GM10248 (cell line): ENCODE measurements around the gene PTPRN2.
"Not testable (repeated sequence)": the region's sequence is repeated elsewhere in the genome, so short reads cannot be mapped to it uniquely, and the experiment has no call there.

ENCODE experiments used
- CTCF ChIA-PET: fragments of 300-600 bp; sonication (Branson Sonifier 250); formaldehyde crosslinking; extraction: SDS; loops from one replicate; lab custom pipeline; 2021; ENCODE audit warnings: antibody characterized with exemption; lab: Yijun Ruan, JAX
- POLR2A ChIA-PET: fragments of 350-650 bp; sonication (Branson Sonifier 250); formaldehyde crosslinking; extraction: SDS; loops from one replicate; lab custom pipeline; 2020; ENCODE audit warnings: antibody characterized with exemption; lab: Yijun Ruan, JAX
- DNase-seq: peaks from one replicate; pipeline ENCODE4 v3.0.0; 2012; ENCODE audit errors: extremely low spot score
- CTCF ChIP-seq: IDR thresholded peaks from 2 replicates; pipeline ENCODE4 v1.5.1; 2012; ENCODE audit warnings: mild to moderate bottlenecking, low read depth; ENCODE audit errors: extremely low read depth, missing control alignments, control extremely low read depth

PTPRN2 gene

GRCh38 chr7:158350166-158350900 lies 237.3 kb downstream of the PTPRN2 start:
- CTCF ChIA-PET, result no interaction called here
- POLR2A ChIA-PET, result no interaction called here
- no peak for TF ChIP-seq CTCF
- DNase-seq, result no peak

- DNase-seq, result no peak
- no peak for TF ChIP-seq CTCF
- CTCF ChIA-PET, result no interaction called here
- POLR2A ChIA-PET, result no interaction called here
Observed at GRCh38 chr7:158348446-158348845, 239.2 kb downstream of the PTPRN2 start.

- CTCF ChIA-PET, POLR2A ChIA-PET, DNase-seq: not testable (repeated sequence)
Observed at GRCh38 chr7:158348039-158348438, 239.6 kb downstream of the PTPRN2 start.

- no peak for TF ChIP-seq CTCF
- CTCF ChIA-PET, result no interaction called here
- DNase-seq, result no peak
- POLR2A ChIA-PET, result no interaction called here
Observed at GRCh38 chr7:158345731-158346130, 241.9 kb downstream of the PTPRN2 start.

GRCh38 chr7:158344706-158345300 lies 242.8 kb downstream of the PTPRN2 start:
- POLR2A ChIA-PET, result no interaction called here
- TF ChIP-seq CTCF, result no peak
- DNase-seq, result no peak
- CTCF ChIA-PET, result interaction anchor here (1.3 kb wide), 1 partner anchor 10 kb away, joined by 4 read pairs; no protein-coding TSS in a partner anchor

- no peak for TF ChIP-seq CTCF
- DNase-seq, result no peak
- ChIA-PET POLR2A (no interaction called here), CTCF (interaction anchor here (1.3 kb wide), 1 partner anchor 11 kb away, joined by 4 read pairs; no protein-coding TSS in a partner anchor)
Observed at GRCh38 chr7:158343936-158344455, 243.6 kb downstream of the PTPRN2 start.

- no peak for DNase-seq
- CTCF ChIA-PET, result interaction anchor here (1.3 kb wide), 1 partner anchor 11 kb away, joined by 4 read pairs; no protein-coding TSS in a partner anchor
- TF ChIP-seq CTCF, result no peak
- POLR2A ChIA-PET, result no interaction called here
Observed at GRCh38 chr7:158343526-158343925, 244.1 kb downstream of the PTPRN2 start.

GRCh38 chr7:158341097-158341496 lies 246.5 kb downstream of the PTPRN2 start:
- POLR2A ChIA-PET, CTCF ChIA-PET: not testable (repeated sequence)

GRCh38 chr7:158336952-158337351 lies 250.7 kb downstream of the PTPRN2 start:
- POLR2A ChIA-PET, CTCF ChIA-PET, DNase-seq: not testable (repeated sequence)

More at GRCh38 chr7:158341097-158341496, 246.5 kb downstream of the PTPRN2 start:
- DNase-seq, result not testable (repeated sequence)

GRCh38 chr7:158332516-158332915 lies 255.1 kb downstream of the PTPRN2 start:
- DNase-seq, CTCF ChIA-PET, POLR2A ChIA-PET: not testable (repeated sequence)
